ENCODE measurements around the gene RUNX2. TPM values are rescaled to one million over a fixed set of nuclear protein-coding genes. Genes with fewer than 3 reads are reported as not detected.

RUNX2 gene
- total RNA-seq, 6 experiments from 2014 or later: 7.4 to 12.7 (median 10.8) TPM

GRCh38 chr6:45688180-45688579 lies 360.1 kb downstream of the RUNX2 start:
- no peaks in the 10 kb centered on the region for H3K9me3 Mint-ChIP-seq
- TF ChIP-seq CTCF (IDR thresholded peaks at IDR 0.05): no peak
- no peaks in the 10 kb centered on the region for H3K36me3 Mint-ChIP-seq (ENCODE audit: low read depth)
- H3K27ac Mint-ChIP-seq: no peak overlapping the region
- H3K4me3 Mint-ChIP-seq: no peak overlapping the region
- H3K4me1 Mint-ChIP-seq (ENCODE audit: low read depth): peaks cover 21% of the 10 kb centered on the region
- no peak for DNase-seq
- peaks cover 5% of the 10 kb centered on the region for H3K27me3 Mint-ChIP-seq (ENCODE audit: insufficient read depth)

GRCh38 chr6:45689926-45690615 lies 361.9 kb downstream of the RUNX2 start:
- H3K9me3 Mint-ChIP-seq: no peaks in the 10 kb centered on the region
- H3K4me1 Mint-ChIP-seq (ENCODE audit: low read depth): peaks cover 21% of the 10 kb centered on the region
- no peaks in the 10 kb centered on the region for H3K36me3 Mint-ChIP-seq (ENCODE audit: low read depth)
- no peak overlapping the region for H3K4me3 Mint-ChIP-seq
- H3K27me3 Mint-ChIP-seq (ENCODE audit: insufficient read depth): peaks cover 5% of the 10 kb centered on the region
- no peak for DNase-seq
- H3K27ac Mint-ChIP-seq: no peak overlapping the region
- TF ChIP-seq CTCF (IDR thresholded peaks at IDR 0.05): no peak

- Mint-ChIP-seq H3K4me1 (ENCODE audit: low read depth) (peaks cover 21% of the 10 kb centered on the region), H3K27me3 (ENCODE audit: insufficient read depth) (peaks cover 5% of the 10 kb centered on the region), H3K36me3 (ENCODE audit: low read depth) (no peaks in the 10 kb centered on the region), H3K27ac (no peak overlapping the region), H3K4me3 (no peak overlapping the region), H3K9me3 (no peaks in the 10 kb centered on the region)
- no peak for TF ChIP-seq CTCF (IDR thresholded peaks at IDR 0.05)
- peak; percentile 11 for DNase-seq
These were observed 362.7 kb downstream of the RUNX2 start for GRCh38 chr6:45690846-45691245.

GRCh38 chr6:45691426-45691825 lies 363.3 kb downstream of the RUNX2 start:
- no peak for TF ChIP-seq CTCF (IDR thresholded peaks at IDR 0.05)
- no peak for DNase-seq
- Mint-ChIP-seq H3K36me3 (ENCODE audit: low read depth) (no peaks in the 10 kb centered on the region), H3K27me3 (ENCODE audit: insufficient read depth) (peaks cover 2% of the 10 kb centered on the region), H3K27ac (peak overlapping the region; percentile 2; the same call in 1 of the 2 replicates), H3K4me1 (ENCODE audit: low read depth) (peaks cover 25% of the 10 kb centered on the region), H3K4me3 (no peak overlapping the region), H3K9me3 (no peaks in the 10 kb centered on the region)

- DNase-seq: no peak
- H3K36me3 Mint-ChIP-seq (ENCODE audit: low read depth): no peaks in the 10 kb centered on the region
- H3K4me3 Mint-ChIP-seq: no peak overlapping the region
- H3K27ac Mint-ChIP-seq: no peak overlapping the region
- no peaks in the 10 kb centered on the region; the same call in 1 of the 2 replicates for H3K27me3 Mint-ChIP-seq (ENCODE audit: insufficient read depth)
- TF ChIP-seq CTCF (IDR thresholded peaks at IDR 0.05): no peak
- H3K4me1 Mint-ChIP-seq (ENCODE audit: low read depth): peaks cover 31% of the 10 kb centered on the region
- no peaks in the 10 kb centered on the region for H3K9me3 Mint-ChIP-seq
These were observed 363.9 kb downstream of the RUNX2 start for GRCh38 chr6:45692021-45692420.

Measured in HFFc6 (cell line).